GM12864 (cell line): ENCODE results near the gene FLYWCH1.

Experiments used
- DNase-seq: peaks from one replicate; pipeline ENCODE4 v3.0.0-alpha.2; 2011; ENCODE audit warnings: low read depth
- H3K4me3 ChIP-seq: 2 replicates; pipeline ENCODE4 v1.5.1; 2011; ENCODE audit warnings: mild to moderate bottlenecking, low read depth, low read length, control low read depth
- CTCF ChIP-seq: IDR thresholded peaks from 2 replicates; pipeline ENCODE4 v1.5.1; 2011; ENCODE audit warnings: low read depth, mild to moderate bottlenecking, moderate library complexity, low read length, control low read depth, inconsistent platforms; ENCODE audit errors: missing control alignments

Gene FLYWCH1

GRCh38 chr16:2966043-2966807 lies 54.5 kb downstream of the FLYWCH1 start:
- TF ChIP-seq CTCF, result no peak
- H3K4me3 ChIP-seq, result no peak overlapping the region
- no peak for DNase-seq

- H3K4me3 ChIP-seq, result peak overlapping the region; percentile 2; the same call in 1 of the 2 replicates
- no peak for DNase-seq
- TF ChIP-seq CTCF, result no peak
These were observed 55.1 kb downstream of the FLYWCH1 start for GRCh38 chr16:2966808-2967191.

DNA sequence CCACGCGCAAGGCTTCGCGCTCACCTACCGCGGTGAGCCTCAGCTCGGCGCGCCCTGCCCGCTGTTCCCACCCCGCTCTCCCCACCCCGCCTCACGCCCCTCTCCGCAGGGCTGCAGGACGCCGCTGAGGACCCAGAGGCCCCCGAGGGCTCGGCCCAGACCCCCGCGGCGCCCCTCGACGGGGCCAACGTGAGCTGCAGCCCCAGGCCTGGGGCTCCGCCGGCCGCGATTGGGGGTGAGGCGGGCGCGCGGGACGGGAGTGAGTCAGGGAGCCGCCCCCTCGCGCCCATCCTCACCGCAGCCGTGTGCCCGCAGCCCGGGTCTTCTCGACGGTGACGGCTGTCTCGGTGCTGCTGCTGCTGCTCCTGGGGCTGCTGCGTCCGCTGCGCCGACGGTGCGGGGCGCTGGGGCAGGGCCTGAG lies 55.5 kb downstream of the FLYWCH1 start:
- no peak for DNase-seq
- no peak for TF ChIP-seq CTCF
- peak overlapping the region; percentile 2; the same call in 1 of the 2 replicates for H3K4me3 ChIP-seq

DNA sequence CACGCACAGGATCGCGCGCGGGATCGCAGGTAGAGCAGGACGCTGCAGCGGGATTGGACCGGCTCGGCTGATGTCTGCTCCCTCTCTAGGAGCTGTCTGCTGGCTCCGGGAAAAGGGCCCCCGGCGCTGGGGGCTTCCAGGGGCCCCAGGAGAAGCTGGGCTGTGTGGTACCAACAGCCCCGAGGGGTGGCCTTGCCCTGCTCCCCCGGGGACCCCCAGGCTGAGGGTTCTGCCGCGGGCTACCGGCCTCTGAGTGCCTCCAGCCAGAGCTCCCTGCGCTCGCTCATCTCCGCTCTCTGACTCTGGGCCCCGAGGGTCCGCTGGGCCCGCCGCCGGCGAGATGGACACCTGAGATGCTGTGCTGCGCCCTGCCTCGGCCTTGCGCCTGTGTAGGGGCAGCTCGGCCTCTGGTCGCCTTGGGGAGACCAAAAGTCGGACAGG lies 56.0 kb downstream of the FLYWCH1 start:
- no peak overlapping the region for H3K4me3 ChIP-seq
- no peak for TF ChIP-seq CTCF
- no peak for DNase-seq

DNA sequence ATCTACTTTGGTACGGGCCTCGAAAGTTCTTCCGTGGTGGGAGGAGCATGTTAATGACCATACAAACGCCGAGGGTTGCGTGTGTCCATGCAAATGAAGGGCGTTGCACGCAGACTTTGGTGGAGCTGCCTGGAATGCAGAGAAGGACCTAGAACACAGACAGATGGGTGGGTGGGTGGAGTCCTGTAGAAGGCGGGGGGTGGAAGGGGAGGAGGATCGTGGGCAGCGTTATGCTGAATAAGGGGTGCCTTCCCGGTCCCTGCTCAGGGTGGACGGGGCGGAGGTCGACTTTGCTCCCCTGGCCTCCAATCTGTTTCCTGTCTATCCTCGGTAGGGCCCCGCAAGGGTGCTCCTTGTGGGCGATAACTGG lies 56.6 kb downstream of the FLYWCH1 start:
- H3K4me3 ChIP-seq, result peak overlapping the region; percentile 91
- no peak for TF ChIP-seq CTCF
- DNase-seq, result no peak

DNA sequence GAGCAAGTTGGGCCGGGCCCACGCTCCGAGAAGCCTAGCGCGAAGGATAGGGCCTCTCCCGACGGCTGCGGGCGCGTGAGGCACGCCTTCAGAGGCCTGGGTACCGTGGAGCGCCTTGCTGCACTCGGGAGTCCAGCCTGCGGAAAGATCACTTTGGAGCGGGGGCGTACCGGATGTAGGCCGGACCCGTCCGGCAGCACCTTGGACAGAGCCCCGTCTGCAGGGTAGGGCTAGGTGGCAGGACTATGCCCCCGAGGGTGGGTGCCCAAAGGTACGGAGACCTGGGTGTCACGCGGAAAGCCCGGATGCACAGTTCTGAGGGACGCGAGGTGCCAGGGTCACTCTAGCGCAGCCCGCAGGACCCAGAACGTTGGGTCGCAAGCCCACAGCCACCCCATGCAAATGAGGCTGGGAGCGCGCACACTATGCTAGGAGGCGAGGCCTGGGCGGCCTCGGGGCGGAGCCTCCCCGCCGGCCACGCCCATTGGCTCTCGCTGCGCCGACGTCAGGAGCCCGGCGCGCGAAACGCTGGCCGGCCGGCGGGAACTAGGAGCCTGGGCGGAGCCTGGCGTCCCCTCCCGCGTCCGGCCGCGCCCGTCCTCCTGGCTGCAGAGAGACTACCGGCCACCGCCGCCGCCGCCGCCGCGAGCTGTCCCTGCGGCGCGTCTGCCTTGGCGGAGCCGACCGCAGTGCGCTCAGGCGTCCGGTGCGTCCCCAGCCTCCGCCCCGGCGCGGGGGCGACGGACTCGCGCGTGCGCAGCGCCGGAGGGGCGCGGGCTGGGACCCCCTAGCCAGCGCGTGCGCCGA lies 57.2 kb downstream of the FLYWCH1 start, which contains the start of gene PAQR4:
PAQR4 (plus strand) TSS at position 611 of the 807 bp plus-strand sequence. CDS start 327 bp downstream, outside the sequence.
- peak within 1 kb of the TSS; percentile 91 for H3K4me3 ChIP-seq
- peak; percentile 54 for DNase-seq
- TF ChIP-seq CTCF, result no peak
